ENCODE results near the gene PDLIM1. TPM values are rescaled to one million over a fixed set of nuclear protein-coding genes. Genes with fewer than 3 reads are reported as not detected.

Gene PDLIM1
- total and polyA plus RNA-seq, 2 of the 13 experiments (the other 11 are each of a cell fraction or from before 2014, with no cell fraction given) = 119 to 123 TPM

- DNase-seq (ENCODE audit: low spot score) = no peak
- no peak overlapping the region for H3K4me2 ChIP-seq (ENCODE audit: low read depth, low read length)
- no peaks in the 10 kb centered on the region for H4K20me1 ChIP-seq (ENCODE audit: insufficient read depth, low read length)
- 39% methylated on average over 2 of the region's 2 CpGs for WGBS (ENCODE audit: low lambda C conversion rate)
- no TSS peak for BruUV-seq (replicated peaks)
- H3K27me3 ChIP-seq (ENCODE audit: control insufficient read depth in 1 of 2, insufficient read depth in 2 of 2, low read length in 2 of 2) = no peaks in the 10 kb centered on the region
- no peaks in the 10 kb centered on the region for H3K79me2 ChIP-seq (ENCODE audit: insufficient read depth, low read length)
- no peaks in the 10 kb centered on the region for H3K9me3 ChIP-seq (ENCODE audit: low read length)
- intact Hi-C loops (cut with micrococcal nuclease; ENCODE audit: unreplicated experiment) (no loop called here), in situ Hi-C loops (cut with HindIII; ENCODE audit: extremely low pct_ligation_motif_present, low pct_unique_long_range_greater_than_20kb) (no loop called here)
- no peak overlapping the region for H3K9ac ChIP-seq (ENCODE audit: insufficient read depth, low read depth, low read length)
- no peak overlapping the region for H3K27ac ChIP-seq (ENCODE audit: extremely low read length, insufficient read depth, low read length)
- ChIA-PET POLR2A (no interaction called here), CTCF (ENCODE audit: low intra/inter-chr PET ratio, low total read pairs) (no interaction called here)
- no peak for FAIRE-seq
- no peak for ATAC-seq
- no peak overlapping the region for H2AFZ ChIP-seq (ENCODE audit: low read length)
- no peaks in the 10 kb centered on the region for H3K36me3 ChIP-seq (replicated peaks in 1 of 2; ENCODE audit: control insufficient read depth in 1 of 2, insufficient read depth in 2 of 2, low read length in 2 of 2)
- peaks cover 53% of the 10 kb centered on the region for H3K4me1 ChIP-seq (ENCODE audit: insufficient read depth, low read length)
- H3K4me3 ChIP-seq (replicated peaks in 1 of 3; ENCODE audit: insufficient read depth in 1 of 3, low read depth in 2 of 3, low read length in 3 of 3) = no peak overlapping the region
- TF ChIP-seq PHF21A (CRISPR knock-in tag; IDR thresholded peaks at IDR 0.05) (no peak), CENPT (CRISPR knock-in tag; IDR thresholded peaks at IDR 0.05; ENCODE audit: low read depth) (no peak), ZNF225 (CRISPR knock-in tag; IDR thresholded peaks at IDR 0.05) (no peak), BCL6 (CRISPR knock-in tag; IDR thresholded peaks at IDR 0.05) (no peak), KIAA2018 (CRISPR knock-in tag; IDR thresholded peaks at IDR 0.05; ENCODE audit: borderline replicate concordance) (no peak), GATA4 (IDR thresholded peaks at IDR 0.05; ENCODE audit: borderline replicate concordance, low read depth) (no peak), HOXA3 (CRISPR knock-in tag; IDR thresholded peaks at IDR 0.05) (no peak), NR0B2 (CRISPR knock-in tag; IDR thresholded peaks at IDR 0.05) (no peak), ZNF772 (CRISPR knock-in tag; IDR thresholded peaks at IDR 0.05) (no peak), CCDC6 (CRISPR knock-in tag; IDR thresholded peaks at IDR 0.05) (no peak), ZNF510 (CRISPR knock-in tag; IDR thresholded peaks at IDR 0.05; ENCODE audit: low read depth) (no peak), FIP1L1 (IDR thresholded peaks at IDR 0.05; ENCODE audit: borderline replicate concordance, insufficient read depth, low read depth, low read length) (no peak)
- TF ChIP-seq, protein P1, sequence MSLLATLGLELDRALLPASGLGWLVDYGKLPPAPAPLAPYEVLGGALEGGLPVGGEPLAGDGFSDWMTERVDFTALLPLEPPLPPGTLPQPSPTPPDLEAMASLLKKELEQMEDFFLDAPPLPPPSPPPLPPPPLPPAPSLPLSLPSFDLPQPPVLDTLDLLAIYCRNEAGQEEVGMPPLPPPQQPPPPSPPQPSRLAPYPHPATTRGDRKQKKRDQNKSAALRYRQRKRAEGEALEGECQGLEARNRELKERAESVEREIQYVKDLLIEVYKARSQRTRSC (CRISPR knock-in tag; IDR thresholded peaks at IDR 0.05; ENCODE audit: low read depth) = no peak
These were observed 14.2 kb upstream of the PDLIM1 start for GRCh38 chr10:95304976-95305375.
